H9 (cell line): ENCODE measurements around the gene RPS19. TPM values are rescaled to one million over a fixed set of nuclear protein-coding genes. Genes with fewer than 3 reads are reported as not detected.

ENCODE experiments used
- DNase-seq: peaks from one replicate; pipeline ENCODE4 v3.0.0-alpha.2; 2017
- H2AFZ ChIP-seq: one replicate; pipeline ENCODE4 v1.6.1; 2013; ENCODE audit warnings: mild to moderate bottlenecking, low read length, control low read depth, moderate library complexity
- H2AK5ac ChIP-seq: 2 replicates; pipeline ENCODE4 v1.6.1; 2013; ENCODE audit warnings: low read length, control low read depth, mixed read lengths; ENCODE audit not compliant: insufficient read length
- H2BK120ac ChIP-seq: one replicate; pipeline ENCODE4 v1.6.1; 2013; ENCODE audit warnings: low read depth, mild to moderate bottlenecking, low read length, control low read depth, inconsistent platforms; ENCODE audit not compliant: poor library complexity, severe bottlenecking
- H2BK12ac ChIP-seq: 2 replicates; pipeline ENCODE4 v1.6.1; 2013; ENCODE audit warnings: low read length, control low read depth, mixed read lengths, low read depth; ENCODE audit not compliant: insufficient read length
- H2BK15ac ChIP-seq: 2 replicates; pipeline ENCODE4 v1.6.1; 2013; ENCODE audit warnings: low read depth, low read length, control low read depth
- H2BK20ac ChIP-seq: one replicate; pipeline ENCODE4 v1.6.1; 2013; ENCODE audit warnings: low read depth, mild to moderate bottlenecking, low read length, control low read depth, inconsistent platforms; ENCODE audit not compliant: poor library complexity, severe bottlenecking
- H2BK5ac ChIP-seq: 2 replicates; pipeline ENCODE4 v1.6.1; 2013; ENCODE audit warnings: low read length, control low read depth, mixed read lengths; ENCODE audit not compliant: insufficient read length
- H3K14ac ChIP-seq: 2 replicates; pipeline ENCODE4 v1.6.1; 2013; ENCODE audit warnings: low read length, control low read depth; ENCODE audit not compliant: insufficient read depth
- H3K18ac ChIP-seq: 2 replicates; pipeline ENCODE4 v1.6.1; 2013; ENCODE audit warnings: low read depth, mild to moderate bottlenecking, mixed read lengths, low read length, control low read depth; ENCODE audit not compliant: insufficient read length
- H3K23ac ChIP-seq: 2 replicates; pipeline ENCODE4 v1.6.1; 2013; ENCODE audit warnings: low read length, control low read depth, mixed read lengths, low read depth; ENCODE audit not compliant: insufficient read length
- H3K23me2 ChIP-seq: 2 replicates; pipeline ENCODE4 v1.6.1; 2013; ENCODE audit warnings: low read depth, mild to moderate bottlenecking, mixed read lengths, low read length, control low read depth; ENCODE audit not compliant: insufficient read length, poor library complexity, severe bottlenecking
- H3K27ac ChIP-seq: 2 replicates; pipeline ENCODE4 v1.5.1; 2013; ENCODE audit warnings: low read length, control low read depth, mixed read lengths, low read depth; ENCODE audit not compliant: insufficient read length
- H3K27me3 ChIP-seq: 2 replicates; pipeline ENCODE4 v1.6.1; 2013; ENCODE audit warnings: low read length, control low read depth, inconsistent platforms; ENCODE audit not compliant: insufficient read depth
- H3K4ac ChIP-seq: 2 replicates; pipeline ENCODE4 v1.6.1; 2013; ENCODE audit warnings: low read depth, mild to moderate bottlenecking, control low read depth, inconsistent platforms, low read length, moderate library complexity
- H3K4me1 ChIP-seq: 2 replicates; pipeline ENCODE4 v1.6.1; 2013; ENCODE audit warnings: low read length, control low read depth, inconsistent platforms; ENCODE audit not compliant: insufficient read depth
- H3K4me2 ChIP-seq: 2 replicates; pipeline ENCODE4 v1.6.1; 2013; ENCODE audit warnings: low read length, control low read depth, mixed read lengths; ENCODE audit not compliant: insufficient read length, insufficient read depth
- H3K56ac ChIP-seq: 2 replicates; pipeline ENCODE4 v1.6.1; 2013; ENCODE audit warnings: low read depth, mild to moderate bottlenecking, mixed read lengths, low read length, control low read depth; ENCODE audit not compliant: insufficient read length
- H3K79me1 ChIP-seq: 2 replicates; pipeline ENCODE4 v1.6.1; 2013; ENCODE audit warnings: low read depth, mild to moderate bottlenecking, moderate library complexity, low read length, control low read depth, inconsistent platforms; ENCODE audit not compliant: insufficient read depth, poor library complexity, severe bottlenecking
- H3K79me2 ChIP-seq: 2 replicates; pipeline ENCODE4 v1.6.1; 2013; ENCODE audit warnings: low read length, control low read depth, inconsistent platforms; ENCODE audit not compliant: insufficient read depth
- H3K9ac ChIP-seq: 2 replicates; pipeline ENCODE4 v1.6.1; 2013; ENCODE audit warnings: low read length, control low read depth, mixed read lengths; ENCODE audit not compliant: insufficient read length; ENCODE audit errors: extremely low read depth
- H3K9me3 ChIP-seq: one replicate; pipeline ENCODE4 v1.6.1; 2013; ENCODE audit warnings: low read depth, low read length, inconsistent platforms; ENCODE audit not compliant: control insufficient read depth
- H3T11ph ChIP-seq: one replicate; pipeline ENCODE4 v1.6.1; 2013; ENCODE audit warnings: mild to moderate bottlenecking, low read length, control low read depth, inconsistent platforms
- H4K20me1 ChIP-seq: one replicate; pipeline ENCODE4 v1.6.1; 2013; ENCODE audit not compliant: control insufficient read depth, insufficient read length, insufficient read depth
- H4K5ac ChIP-seq: 2 replicates; pipeline ENCODE4 v1.6.1; 2013; ENCODE audit warnings: low read depth, mild to moderate bottlenecking, mixed read lengths, low read length, control low read depth; ENCODE audit not compliant: insufficient read length
- H4K8ac ChIP-seq: replicated peaks from 2 replicates; pipeline ENCODE4 v1.6.1; 2013; ENCODE audit warnings: low read length, control low read depth, mixed read lengths, low read depth; ENCODE audit not compliant: insufficient read length
- H4K91ac ChIP-seq: 2 replicates; pipeline ENCODE4 v1.6.1; 2013; ENCODE audit warnings: low read depth, mild to moderate bottlenecking, moderate library complexity, mixed read lengths, low read length, control low read depth; ENCODE audit not compliant: insufficient read length
- H3K27ac Mint-ChIP-seq, 3 experiments: 2 replicates in 2 of 3; 3 replicates in 1 of 3; pipeline ENCODE4 v1.8.0; 2020 to 2021; ENCODE audit warnings: mixed read lengths in 3 of 3, mild to moderate bottlenecking in 1 of 3, moderate library complexity in 1 of 3
- H3K27me3 Mint-ChIP-seq: 2 replicates; pipeline ENCODE4 v1.8.0; 2021; ENCODE audit warnings: low read depth, mild to moderate bottlenecking, moderate library complexity, mixed read lengths
- H3K36me3 Mint-ChIP-seq, 3 experiments: 2 replicates in 2 of 3; 3 replicates in 1 of 3; pipeline ENCODE4 v1.8.0; 2020 to 2021; ENCODE audit warnings: low read depth in 3 of 3, mixed read lengths in 3 of 3; ENCODE audit not compliant: insufficient read depth in 1 of 3
- H3K4me1 Mint-ChIP-seq, 2 experiments: 2 replicates each; pipeline ENCODE4 v1.8.0; 2020; ENCODE audit warnings: mixed read lengths in 2 of 2
- H3K4me3 Mint-ChIP-seq, 2 experiments: 2 replicates in 1 of 2; 3 replicates in 1 of 2; pipeline ENCODE4 v1.8.0; 2020 to 2021; ENCODE audit warnings: mild to moderate bottlenecking in 2 of 2, mixed read lengths in 2 of 2, moderate library complexity in 1 of 2
- H3K9me3 Mint-ChIP-seq, 2 experiments: 2 replicates in 1 of 2; 3 replicates in 1 of 2; pipeline ENCODE4 v1.8.0; 2020; ENCODE audit warnings: mild to moderate bottlenecking in 2 of 2, mixed read lengths in 2 of 2, moderate library complexity in 1 of 2
- WGBS: extraction: QIAGEN DNeasy Blood & Tissue Kit; methylation state at CpG from one replicate; pipeline ENCODE4 v1.1.7; 2013; ENCODE audit warnings: missing lambda C conversion rate, low lambda C conversion rate, mixed read lengths; ENCODE audit not compliant: insufficient read length; ENCODE audit errors: extremely low coverage; 5-methylcytosine and 5-hydroxymethylcytosine counted together
- total RNA-seq: library from RNA; stranded (reverse); gene quantifications from 2 replicates; pipeline ENCODE4 v1.2.1, GENCODE V29; 2021
- TF ChIP-seq, protein P1 (sequence below): fragments of 200-600 bp; sonication (generic); conservative IDR thresholded peaks from 3 replicates; pipeline ENCODE4 v1.8.0; 2021; ENCODE audit warnings: antibody characterized with exemption, mild to moderate bottlenecking

Gene RPS19
- total RNA-seq, 1 experiment from 2014 or later: 3,024 TPM

DNA sequence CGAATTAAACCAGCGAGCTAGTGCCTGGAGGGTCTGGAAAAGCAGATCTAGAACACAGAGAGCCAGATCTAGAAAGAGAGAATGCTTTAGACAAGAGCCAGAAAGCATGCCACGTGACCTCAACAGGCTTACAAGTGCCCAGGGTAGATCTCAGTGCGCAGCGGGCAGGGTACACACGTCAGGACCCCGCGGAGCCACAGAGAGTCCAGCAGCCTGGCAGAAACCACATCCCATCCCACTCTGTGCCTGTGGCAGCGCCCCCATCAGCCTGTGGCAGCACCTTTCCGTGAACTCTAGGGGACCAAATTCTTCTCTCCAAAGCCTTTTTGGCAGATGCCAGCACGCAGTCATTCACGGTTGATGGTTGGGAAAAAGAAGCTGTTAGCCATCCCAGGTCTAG is 28.9 kb downstream of the RPS19 start:
- Mint-ChIP-seq H3K4me1 (peaks cover 21 to 37% of the 10 kb centered on the region in 2 experiments), H3K27ac (no peak overlapping the region), H3K36me3 (peaks cover 0 to 19% (median 4%) of the 10 kb centered on the region in 3 experiments; a peak in 3 of 7 replicates), H3K27me3 (peaks cover under 1% of the 10 kb centered on the region; the same call in 1 of the 2 replicates), H3K4me3 (no peak overlapping the region), H3K9me3 (no peaks in the 10 kb centered on the region; a peak in 1 of 5 replicates)
- H3K4me2 ChIP-seq: no peak overlapping the region
- H2BK15ac ChIP-seq: no peak overlapping the region
- H3K79me2 ChIP-seq: 0 out of 2 replicates have a peak, but pooled peaks cover 2% of the 10 kb centered on the region
- no peak overlapping the region for H3K18ac ChIP-seq
- peaks cover 8% of the 10 kb centered on the region for H3K4me1 ChIP-seq
- no peak overlapping the region for H3K9ac ChIP-seq
- H3K4ac ChIP-seq: no peak overlapping the region
- H3T11ph ChIP-seq: no peak overlapping the region
- no peaks in the 10 kb centered on the region for H4K20me1 ChIP-seq
- H2AFZ ChIP-seq: no peak overlapping the region
- H2BK20ac ChIP-seq: no peak overlapping the region
- H3K27ac ChIP-seq: no peak overlapping the region
- no peak overlapping the region for H3K14ac ChIP-seq
- H2BK120ac ChIP-seq: no peak overlapping the region
- no peak overlapping the region for H2BK5ac ChIP-seq
- no peaks in the 10 kb centered on the region for H3K79me1 ChIP-seq
- no peak for DNase-seq
- no peak overlapping the region for H4K91ac ChIP-seq
- H3K23ac ChIP-seq: no peak overlapping the region
- no peak overlapping the region for H4K5ac ChIP-seq
- H4K8ac ChIP-seq: no peak overlapping the region
- no peaks in the 10 kb centered on the region for H3K27me3 ChIP-seq
- no peak overlapping the region for H2AK5ac ChIP-seq
- no peaks in the 10 kb centered on the region for H3K9me3 ChIP-seq
- no peak overlapping the region for H2BK12ac ChIP-seq
- H3K56ac ChIP-seq: no peak overlapping the region
- H3K23me2 ChIP-seq: peaks cover 5% of the 10 kb centered on the region
- no CpG with 5 or more reads among the region's 12 CpGs for WGBS
- TF ChIP-seq, protein P1, sequence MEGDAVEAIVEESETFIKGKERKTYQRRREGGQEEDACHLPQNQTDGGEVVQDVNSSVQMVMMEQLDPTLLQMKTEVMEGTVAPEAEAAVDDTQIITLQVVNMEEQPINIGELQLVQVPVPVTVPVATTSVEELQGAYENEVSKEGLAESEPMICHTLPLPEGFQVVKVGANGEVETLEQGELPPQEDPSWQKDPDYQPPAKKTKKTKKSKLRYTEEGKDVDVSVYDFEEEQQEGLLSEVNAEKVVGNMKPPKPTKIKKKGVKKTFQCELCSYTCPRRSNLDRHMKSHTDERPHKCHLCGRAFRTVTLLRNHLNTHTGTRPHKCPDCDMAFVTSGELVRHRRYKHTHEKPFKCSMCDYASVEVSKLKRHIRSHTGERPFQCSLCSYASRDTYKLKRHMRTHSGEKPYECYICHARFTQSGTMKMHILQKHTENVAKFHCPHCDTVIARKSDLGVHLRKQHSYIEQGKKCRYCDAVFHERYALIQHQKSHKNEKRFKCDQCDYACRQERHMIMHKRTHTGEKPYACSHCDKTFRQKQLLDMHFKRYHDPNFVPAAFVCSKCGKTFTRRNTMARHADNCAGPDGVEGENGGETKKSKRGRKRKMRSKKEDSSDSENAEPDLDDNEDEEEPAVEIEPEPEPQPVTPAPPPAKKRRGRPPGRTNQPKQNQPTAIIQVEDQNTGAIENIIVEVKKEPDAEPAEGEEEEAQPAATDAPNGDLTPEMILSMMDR: no peak
